ENCODE data around the gene SKI. TPM values are rescaled to one million over a fixed set of nuclear protein-coding genes. Genes with fewer than 3 reads are reported as not detected.

SKI gene
- total and polyA plus RNA-seq, 2 experiments from 2014 or later = 9.3 to 66.8 TPM

GRCh38 chr1:2289607-2290006 is 61.5 kb downstream of the SKI start:
- ATAC-seq (no peak), DNase-seq (ENCODE audit: low spot score) (no peak)
- Mint-ChIP-seq H3K27ac (no peak overlapping the region), H3K9me3 (no peaks in the 10 kb centered on the region; the same call in 2 of the 3 replicates), H3K4me1 (peaks cover 51% of the 10 kb centered on the region), H3K36me3 (ENCODE audit: low read depth) (no peaks in the 10 kb centered on the region), H3K4me3 (no peak overlapping the region), H3K27me3 (ENCODE audit: insufficient read depth, low read depth, poor library complexity) (peaks cover 42% of the 10 kb centered on the region)
- H4K20me1 ChIP-seq (replicated peaks; ENCODE audit: insufficient read depth) = peaks cover 22% of the 10 kb centered on the region
- H3K4me1 ChIP-seq (ENCODE audit: insufficient read depth) = peaks cover 17% of the 10 kb centered on the region
- no peaks in the 10 kb centered on the region for H3K27me3 ChIP-seq (ENCODE audit: insufficient read depth)
- H3K4me2 ChIP-seq = no peak overlapping the region; the same call in 1 of the 2 replicates
- H2AFZ ChIP-seq = no peak overlapping the region
- no peaks in the 10 kb centered on the region for H3K36me3 ChIP-seq (ENCODE audit: insufficient read depth)
- H3K27ac ChIP-seq (ENCODE audit: low read depth) = no peak overlapping the region; the same call in 1 of the 2 replicates
- H3K4me3 ChIP-seq = no peak overlapping the region
- H3F3A ChIP-seq (replicated peaks; ENCODE audit: low read depth) = no peaks in the 10 kb centered on the region
- H3K79me2 ChIP-seq (replicated peaks; ENCODE audit: insufficient read depth) = peaks cover 98% of the 10 kb centered on the region
- TF ChIP-seq EZH2phosphoT487 (IDR thresholded peaks at IDR 0.05; ENCODE audit: unreplicated experiment) = no peak
- no peak for TF ChIP-seq ZNF462 (CRISPR knock-in tag; IDR thresholded peaks at IDR 0.05)
- no peak for TF ChIP-seq REST (IDR thresholded peaks at IDR 0.05; ENCODE audit: unreplicated experiment)
- no peak for TF ChIP-seq JUNB (IDR thresholded peaks at IDR 0.05; ENCODE audit: unreplicated experiment)
- no peak for TF ChIP-seq NANOG (IDR thresholded peaks at IDR 0.05; ENCODE audit: borderline replicate concordance)
- no peak for TF ChIP-seq CREB1 (CRISPR knock-in tag; IDR thresholded peaks at IDR 0.05; ENCODE audit: low read depth)
- TF ChIP-seq CTCF (conservative IDR thresholded peaks at IDR 0.05; ENCODE audit: low read depth in 2 of 2) = no peak
- no peak for TF ChIP-seq EZH2 (IDR thresholded peaks at IDR 0.05; ENCODE audit: low read depth, unreplicated experiment)
- no peak for TF ChIP-seq POLR2AphosphoS5 (IDR thresholded peaks at IDR 0.05; ENCODE audit: low read depth)
- no peak for TF ChIP-seq ZNF114 (CRISPR knock-in tag; IDR thresholded peaks at IDR 0.05)
- no peak for TF ChIP-seq ZNF331 (CRISPR knock-in tag; IDR thresholded peaks at IDR 0.05; ENCODE audit: low read depth)
- H3K9me2 ChIP-seq (ENCODE audit: insufficient read depth) = no peaks in the 10 kb centered on the region

All from GM23338 (cell line).